ENCODE results near the gene BCAN. TPM values are rescaled to one million over a fixed set of nuclear protein-coding genes. Genes with fewer than 3 reads are reported as not detected.

The BCAN gene
- not detected in 2 replicates for total RNA-seq

GRCh38 chr1:156641761-156642264, at the start of gene BCAN:
Gene BCAN (plus strand): TSS chr1:156642117. CDS start chr1:156646055, 3,938 bp downstream.

GRCh38 chr1:156601122-156601830, 40.6 kb upstream of the BCAN start, which contains the start of gene GPATCH4:
Gene GPATCH4 (minus strand): TSS chr1:156601479.

GRCh38 chr1:156618853-156619581, 22.9 kb upstream of the BCAN start, which contains the start of gene HAPLN2:
Gene HAPLN2 (plus strand): TSS chr1:156619415. CDS start chr1:156623491, 4,076 bp downstream.

GRCh38 chr1:156676820-156677615, 35.1 kb downstream of the BCAN start, which contains the start of gene NES:
Gene NES (minus strand): TSS chr1:156677407. CDS start chr1:156677264, 143 bp downstream.

GRCh38 chr1:156705321-156705917, 63.5 kb downstream of the BCAN start, which contains the start of gene CRABP2:
Gene CRABP2 (minus strand): TSS chr1:156705583. CDS start chr1:156705446, 137 bp downstream.

Other genes with a start within 250 kb of the BCAN start
- 4.6 and 6.8 TPM in 2 replicates for gene MEF2D, start 141.3 kb upstream of the BCAN start, total RNA-seq
- gene IQGAP3, start 69.6 kb upstream of the BCAN start, total RNA-seq = 2.4 and 2.8 TPM in 2 replicates
- gene TTC24, start 62.4 kb upstream of the BCAN start, total RNA-seq = not detected in 2 replicates
- gene NAXE, start 50.3 kb upstream of the BCAN start, total RNA-seq = 39.1 and 42.6 TPM in 2 replicates
- gene GPATCH4, start 40.6 kb upstream of the BCAN start, total RNA-seq = 9.8 and 15.8 TPM in 2 replicates
- under 0.01 TPM in 1 of 2 replicates, not detected in the other for gene HAPLN2, start 22.7 kb upstream of the BCAN start, total RNA-seq
- gene NES, start 35.3 kb downstream of the BCAN start, total RNA-seq = 22.0 and 36.2 TPM in 2 replicates
- gene CRABP2, start 63.5 kb downstream of the BCAN start, total RNA-seq = not detected in 2 replicates
- gene METTL25B, start 86.4 kb downstream of the BCAN start, total RNA-seq = 8.3 and 12.1 TPM in 2 replicates
- 5.6 and 7.9 TPM in 2 replicates for gene ISG20L2, start 86.6 kb downstream of the BCAN start, total RNA-seq
- 29.9 and 31.7 TPM in 2 replicates for gene MRPL24, start 99.0 kb downstream of the BCAN start, total RNA-seq
- gene HDGF, start 109.6 kb downstream of the BCAN start, total RNA-seq = 86.1 and 98.6 TPM in 2 replicates
- gene PRCC, start 125.4 kb downstream of the BCAN start, total RNA-seq = 9.6 and 11.3 TPM in 2 replicates
- not detected in 2 replicates for gene SH2D2A, start 174.7 kb downstream of the BCAN start, total RNA-seq
- gene INSRR, start 217.0 kb downstream of the BCAN start, total RNA-seq = not detected in 2 replicates
- gene NTRK1, start 218.7 kb downstream of the BCAN start, total RNA-seq = not detected in 2 replicates

Measured in dermis lymphatic vessel endothelial cell (primary cell).